Erythroblast (primary cell): ENCODE data around the gene TBC1D16.

ENCODE experiments used
- GATA1 ChIP-seq: IDR thresholded peaks from 2 replicates; pipeline ENCODE4 v1.6.1; 2011; ENCODE audit warnings: low read depth, mild to moderate bottlenecking, control low read depth, low read length, moderate library complexity
- POLR2A ChIP-seq: IDR thresholded peaks from 2 replicates; pipeline ENCODE4 v1.6.1; 2011; ENCODE audit warnings: mild to moderate bottlenecking, low read length

- TF ChIP-seq POLR2A (no peak), GATA1 (no peak)
These were observed 138.2 kb downstream of the TBC1D16 start for GRCh38 chr17:79897243-79898063.
